Smooth muscle cell of the umbilical artery (primary cell): ENCODE measurements around the gene TAPT1. TPM values are rescaled to one million over a fixed set of nuclear protein-coding genes. Genes with fewer than 3 reads are reported as not detected.

Experiments used
- total RNA-seq: library from RNA; depleted of rRNA; stranded (reverse); fragments of >200 nt; gene quantifications from 2 replicates; pipeline ENCODE4 v1.2.3, GENCODE V29; 2014

Gene TAPT1, protein sequence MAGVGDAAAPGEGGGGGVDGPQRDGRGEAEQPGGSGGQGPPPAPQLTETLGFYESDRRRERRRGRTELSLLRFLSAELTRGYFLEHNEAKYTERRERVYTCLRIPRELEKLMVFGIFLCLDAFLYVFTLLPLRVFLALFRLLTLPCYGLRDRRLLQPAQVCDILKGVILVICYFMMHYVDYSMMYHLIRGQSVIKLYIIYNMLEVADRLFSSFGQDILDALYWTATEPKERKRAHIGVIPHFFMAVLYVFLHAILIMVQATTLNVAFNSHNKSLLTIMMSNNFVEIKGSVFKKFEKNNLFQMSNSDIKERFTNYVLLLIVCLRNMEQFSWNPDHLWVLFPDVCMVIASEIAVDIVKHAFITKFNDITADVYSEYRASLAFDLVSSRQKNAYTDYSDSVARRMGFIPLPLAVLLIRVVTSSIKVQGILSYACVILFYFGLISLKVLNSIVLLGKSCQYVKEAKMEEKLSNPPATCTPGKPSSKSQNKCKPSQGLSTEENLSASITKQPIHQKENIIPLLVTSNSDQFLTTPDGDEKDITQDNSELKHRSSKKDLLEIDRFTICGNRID
- 15.7 and 17.1 TPM in 2 replicates for total RNA-seq

DNA sequence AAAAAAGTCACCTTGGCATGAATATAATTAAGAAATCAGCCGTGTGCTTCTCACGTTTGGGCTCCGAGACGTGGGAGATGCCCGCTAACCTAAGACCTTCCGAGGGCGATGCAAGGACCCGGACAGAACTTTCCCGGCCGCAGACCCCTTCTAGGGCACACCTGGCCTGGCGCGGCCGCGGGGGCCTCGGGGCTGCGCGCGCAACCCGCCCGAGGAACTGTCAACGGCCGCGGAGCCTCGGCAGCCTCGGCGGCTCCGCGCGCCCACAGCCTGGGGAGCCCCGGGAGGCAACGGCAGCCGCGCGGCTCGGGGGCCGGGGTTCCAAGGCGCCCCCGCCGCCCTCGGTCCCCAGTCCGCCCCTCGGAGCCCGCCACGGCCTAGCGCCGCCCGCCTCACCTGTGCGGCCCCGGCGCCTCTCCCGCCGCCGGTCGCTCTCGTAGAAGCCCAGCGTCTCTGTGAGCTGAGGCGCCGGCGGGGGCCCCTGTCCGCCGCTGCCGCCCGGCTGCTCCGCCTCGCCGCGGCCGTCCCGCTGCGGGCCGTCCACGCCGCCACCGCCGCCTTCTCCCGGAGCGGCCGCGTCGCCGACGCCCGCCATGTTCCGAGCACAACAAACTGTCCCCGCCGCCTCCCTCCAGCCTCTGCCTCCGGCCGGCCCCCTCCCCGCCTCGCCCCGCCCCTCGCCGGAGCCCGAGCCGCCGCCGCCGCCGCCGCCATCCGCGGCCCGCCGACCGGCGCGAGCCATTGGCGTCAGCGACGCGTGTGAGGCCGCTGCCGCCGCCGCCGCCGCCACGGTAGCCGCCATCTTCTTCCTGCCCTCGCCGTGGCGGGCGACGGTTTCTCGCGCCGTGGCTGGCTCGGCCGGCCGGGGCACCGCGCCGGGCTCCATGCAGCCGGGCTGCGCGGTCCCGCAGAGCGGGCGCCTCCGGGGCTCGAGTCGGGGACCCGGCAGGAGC lies at the start of gene TAPT1:
TAPT1 (minus strand) TSS at position 609 of the 953 bp plus-strand sequence; CDS start at position 595, 14 bp downstream.

Other genes with a start within 250 kb of the TAPT1 start
- gene PROM1, start 142.4 kb downstream of the TAPT1 start, total RNA-seq: not detected in 2 replicates